H9 (cell line): ENCODE measurements around the gene UTP20. TPM values are rescaled to one million over a fixed set of nuclear protein-coding genes. Genes with fewer than 3 reads are reported as not detected.

Experiments used
- DNase-seq: peaks from one replicate; pipeline ENCODE4 v3.0.0-alpha.2; 2017
- H2AFZ ChIP-seq: one replicate; pipeline ENCODE4 v1.6.1; 2013; ENCODE audit warnings: mild to moderate bottlenecking, low read length, control low read depth, moderate library complexity
- H2AK5ac ChIP-seq: 2 replicates; pipeline ENCODE4 v1.6.1; 2013; ENCODE audit warnings: low read length, control low read depth, mixed read lengths; ENCODE audit not compliant: insufficient read length
- H2BK120ac ChIP-seq: one replicate; pipeline ENCODE4 v1.6.1; 2013; ENCODE audit warnings: low read depth, mild to moderate bottlenecking, low read length, control low read depth, inconsistent platforms; ENCODE audit not compliant: poor library complexity, severe bottlenecking
- H2BK12ac ChIP-seq: 2 replicates; pipeline ENCODE4 v1.6.1; 2013; ENCODE audit warnings: low read length, control low read depth, mixed read lengths, low read depth; ENCODE audit not compliant: insufficient read length
- H2BK15ac ChIP-seq: 2 replicates; pipeline ENCODE4 v1.6.1; 2013; ENCODE audit warnings: low read depth, low read length, control low read depth
- H2BK20ac ChIP-seq: one replicate; pipeline ENCODE4 v1.6.1; 2013; ENCODE audit warnings: low read depth, mild to moderate bottlenecking, low read length, control low read depth, inconsistent platforms; ENCODE audit not compliant: poor library complexity, severe bottlenecking
- H2BK5ac ChIP-seq: 2 replicates; pipeline ENCODE4 v1.6.1; 2013; ENCODE audit warnings: low read length, control low read depth, mixed read lengths; ENCODE audit not compliant: insufficient read length
- H3K14ac ChIP-seq: 2 replicates; pipeline ENCODE4 v1.6.1; 2013; ENCODE audit warnings: low read length, control low read depth; ENCODE audit not compliant: insufficient read depth
- H3K18ac ChIP-seq: 2 replicates; pipeline ENCODE4 v1.6.1; 2013; ENCODE audit warnings: low read depth, mild to moderate bottlenecking, mixed read lengths, low read length, control low read depth; ENCODE audit not compliant: insufficient read length
- H3K23ac ChIP-seq: 2 replicates; pipeline ENCODE4 v1.6.1; 2013; ENCODE audit warnings: low read length, control low read depth, mixed read lengths, low read depth; ENCODE audit not compliant: insufficient read length
- H3K23me2 ChIP-seq: 2 replicates; pipeline ENCODE4 v1.6.1; 2013; ENCODE audit warnings: low read depth, mild to moderate bottlenecking, mixed read lengths, low read length, control low read depth; ENCODE audit not compliant: insufficient read length, poor library complexity, severe bottlenecking
- H3K27ac ChIP-seq: 2 replicates; pipeline ENCODE4 v1.5.1; 2013; ENCODE audit warnings: low read length, control low read depth, mixed read lengths, low read depth; ENCODE audit not compliant: insufficient read length
- H3K27me3 ChIP-seq: 2 replicates; pipeline ENCODE4 v1.6.1; 2013; ENCODE audit warnings: low read length, control low read depth, inconsistent platforms; ENCODE audit not compliant: insufficient read depth
- H3K4ac ChIP-seq: 2 replicates; pipeline ENCODE4 v1.6.1; 2013; ENCODE audit warnings: low read depth, mild to moderate bottlenecking, control low read depth, inconsistent platforms, low read length, moderate library complexity
- H3K4me1 ChIP-seq: 2 replicates; pipeline ENCODE4 v1.6.1; 2013; ENCODE audit warnings: low read length, control low read depth, inconsistent platforms; ENCODE audit not compliant: insufficient read depth
- H3K4me2 ChIP-seq: 2 replicates; pipeline ENCODE4 v1.6.1; 2013; ENCODE audit warnings: low read length, control low read depth, mixed read lengths; ENCODE audit not compliant: insufficient read length, insufficient read depth
- H3K56ac ChIP-seq: 2 replicates; pipeline ENCODE4 v1.6.1; 2013; ENCODE audit warnings: low read depth, mild to moderate bottlenecking, mixed read lengths, low read length, control low read depth; ENCODE audit not compliant: insufficient read length
- H3K79me1 ChIP-seq: 2 replicates; pipeline ENCODE4 v1.6.1; 2013; ENCODE audit warnings: low read depth, mild to moderate bottlenecking, moderate library complexity, low read length, control low read depth, inconsistent platforms; ENCODE audit not compliant: insufficient read depth, poor library complexity, severe bottlenecking
- H3K79me2 ChIP-seq: 2 replicates; pipeline ENCODE4 v1.6.1; 2013; ENCODE audit warnings: low read length, control low read depth, inconsistent platforms; ENCODE audit not compliant: insufficient read depth
- H3K9ac ChIP-seq: 2 replicates; pipeline ENCODE4 v1.6.1; 2013; ENCODE audit warnings: low read length, control low read depth, mixed read lengths; ENCODE audit not compliant: insufficient read length; ENCODE audit errors: extremely low read depth
- H3K9me3 ChIP-seq: one replicate; pipeline ENCODE4 v1.6.1; 2013; ENCODE audit warnings: low read depth, low read length, inconsistent platforms; ENCODE audit not compliant: control insufficient read depth
- H3T11ph ChIP-seq: one replicate; pipeline ENCODE4 v1.6.1; 2013; ENCODE audit warnings: mild to moderate bottlenecking, low read length, control low read depth, inconsistent platforms
- H4K20me1 ChIP-seq: one replicate; pipeline ENCODE4 v1.6.1; 2013; ENCODE audit not compliant: control insufficient read depth, insufficient read length, insufficient read depth
- H4K5ac ChIP-seq: 2 replicates; pipeline ENCODE4 v1.6.1; 2013; ENCODE audit warnings: low read depth, mild to moderate bottlenecking, mixed read lengths, low read length, control low read depth; ENCODE audit not compliant: insufficient read length
- H4K8ac ChIP-seq: replicated peaks from 2 replicates; pipeline ENCODE4 v1.6.1; 2013; ENCODE audit warnings: low read length, control low read depth, mixed read lengths, low read depth; ENCODE audit not compliant: insufficient read length
- H4K91ac ChIP-seq: 2 replicates; pipeline ENCODE4 v1.6.1; 2013; ENCODE audit warnings: low read depth, mild to moderate bottlenecking, moderate library complexity, mixed read lengths, low read length, control low read depth; ENCODE audit not compliant: insufficient read length
- H3K27ac Mint-ChIP-seq, 3 experiments: 2 replicates in 2 of 3; 3 replicates in 1 of 3; pipeline ENCODE4 v1.8.0; 2020 to 2021; ENCODE audit warnings: mixed read lengths in 3 of 3, mild to moderate bottlenecking in 1 of 3, moderate library complexity in 1 of 3
- H3K27me3 Mint-ChIP-seq: 2 replicates; pipeline ENCODE4 v1.8.0; 2021; ENCODE audit warnings: low read depth, mild to moderate bottlenecking, moderate library complexity, mixed read lengths
- H3K36me3 Mint-ChIP-seq, 3 experiments: 2 replicates in 2 of 3; 3 replicates in 1 of 3; pipeline ENCODE4 v1.8.0; 2020 to 2021; ENCODE audit warnings: low read depth in 3 of 3, mixed read lengths in 3 of 3; ENCODE audit not compliant: insufficient read depth in 1 of 3
- H3K4me1 Mint-ChIP-seq, 2 experiments: 2 replicates each; pipeline ENCODE4 v1.8.0; 2020; ENCODE audit warnings: mixed read lengths in 2 of 2
- H3K4me3 Mint-ChIP-seq, 2 experiments: 2 replicates in 1 of 2; 3 replicates in 1 of 2; pipeline ENCODE4 v1.8.0; 2020 to 2021; ENCODE audit warnings: mild to moderate bottlenecking in 2 of 2, mixed read lengths in 2 of 2, moderate library complexity in 1 of 2
- H3K9me3 Mint-ChIP-seq, 2 experiments: 2 replicates in 1 of 2; 3 replicates in 1 of 2; pipeline ENCODE4 v1.8.0; 2020; ENCODE audit warnings: mild to moderate bottlenecking in 2 of 2, mixed read lengths in 2 of 2, moderate library complexity in 1 of 2
- WGBS: extraction: QIAGEN DNeasy Blood & Tissue Kit; methylation state at CpG from one replicate; pipeline ENCODE4 v1.1.7; 2013; ENCODE audit warnings: missing lambda C conversion rate, low lambda C conversion rate, mixed read lengths; ENCODE audit not compliant: insufficient read length; ENCODE audit errors: extremely low coverage; 5-methylcytosine and 5-hydroxymethylcytosine counted together
- total RNA-seq: library from RNA; stranded (reverse); gene quantifications from 2 replicates; pipeline ENCODE4 v1.2.1, GENCODE V29; 2021
- TF ChIP-seq, protein P1 (sequence below): fragments of 200-600 bp; sonication (generic); conservative IDR thresholded peaks from 3 replicates; pipeline ENCODE4 v1.8.0; 2021; ENCODE audit warnings: antibody characterized with exemption, mild to moderate bottlenecking

Gene UTP20
- total RNA-seq, 1 experiment from 2014 or later: 38.3 TPM

DNA sequence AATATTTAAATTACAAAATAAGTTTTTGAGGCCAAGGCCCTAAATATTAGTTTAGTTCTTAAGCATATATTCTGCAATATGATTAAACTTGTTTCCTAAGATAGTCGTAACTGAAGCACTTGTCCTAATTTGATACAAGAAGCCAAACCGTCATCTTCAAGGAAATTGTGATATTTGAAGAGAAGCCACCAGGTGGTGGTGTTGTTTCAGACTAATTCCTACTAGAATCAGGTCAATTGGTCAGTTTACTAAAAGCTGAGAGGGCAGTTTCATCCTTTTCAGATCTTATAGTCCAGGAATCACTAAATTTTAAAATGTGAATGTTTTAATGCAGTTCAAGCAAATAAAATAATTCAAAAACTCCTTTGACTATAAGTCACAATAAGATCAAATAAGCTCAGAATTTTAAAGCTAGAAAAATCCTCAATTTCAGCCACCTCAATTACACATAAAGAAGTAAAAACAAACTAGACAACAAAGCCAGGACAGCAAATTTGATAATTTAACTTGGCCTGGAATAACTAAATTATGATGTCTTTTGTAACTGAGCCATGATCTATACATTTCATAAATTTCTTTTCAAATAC is 134.7 kb downstream of the UTP20 start:
- Histone ChIP-seq H3K9ac (no peak overlapping the region), H3K18ac (no peak overlapping the region), H3K79me2 (no peaks in the 10 kb centered on the region), H2BK120ac (no peak overlapping the region), H2BK20ac (no peak overlapping the region), H3K14ac (no peak overlapping the region), H3K4me1 (no peaks in the 10 kb centered on the region), H2AFZ (no peak overlapping the region), H3K4me2 (no peak overlapping the region), H3K79me1 (no peaks in the 10 kb centered on the region), H4K8ac (no peak overlapping the region), H3K23me2 (no peaks in the 10 kb centered on the region), H3K9me3 (no peaks in the 10 kb centered on the region), H3K23ac (no peak overlapping the region), H4K20me1 (no peaks in the 10 kb centered on the region), H3K27ac (no peak overlapping the region), H2BK5ac (no peak overlapping the region), H2BK15ac (no peak overlapping the region), H3K27me3 (no peaks in the 10 kb centered on the region), H3K4ac (no peak overlapping the region), H3T11ph (no peak overlapping the region), H3K56ac (no peak overlapping the region), H2BK12ac (no peak overlapping the region), H4K5ac (no peak overlapping the region), H4K91ac (no peak overlapping the region), H2AK5ac (no peak overlapping the region)
- DNase-seq: peak; percentile 46
- no peaks in the 10 kb centered on the region for H3K9me3 Mint-ChIP-seq
- H3K27ac Mint-ChIP-seq: no peak overlapping the region
- WGBS: no CpG with 5 or more reads among the region's 2 CpGs
- H3K27me3 Mint-ChIP-seq: peaks cover 3% of the 10 kb centered on the region
- TF ChIP-seq, protein P1, sequence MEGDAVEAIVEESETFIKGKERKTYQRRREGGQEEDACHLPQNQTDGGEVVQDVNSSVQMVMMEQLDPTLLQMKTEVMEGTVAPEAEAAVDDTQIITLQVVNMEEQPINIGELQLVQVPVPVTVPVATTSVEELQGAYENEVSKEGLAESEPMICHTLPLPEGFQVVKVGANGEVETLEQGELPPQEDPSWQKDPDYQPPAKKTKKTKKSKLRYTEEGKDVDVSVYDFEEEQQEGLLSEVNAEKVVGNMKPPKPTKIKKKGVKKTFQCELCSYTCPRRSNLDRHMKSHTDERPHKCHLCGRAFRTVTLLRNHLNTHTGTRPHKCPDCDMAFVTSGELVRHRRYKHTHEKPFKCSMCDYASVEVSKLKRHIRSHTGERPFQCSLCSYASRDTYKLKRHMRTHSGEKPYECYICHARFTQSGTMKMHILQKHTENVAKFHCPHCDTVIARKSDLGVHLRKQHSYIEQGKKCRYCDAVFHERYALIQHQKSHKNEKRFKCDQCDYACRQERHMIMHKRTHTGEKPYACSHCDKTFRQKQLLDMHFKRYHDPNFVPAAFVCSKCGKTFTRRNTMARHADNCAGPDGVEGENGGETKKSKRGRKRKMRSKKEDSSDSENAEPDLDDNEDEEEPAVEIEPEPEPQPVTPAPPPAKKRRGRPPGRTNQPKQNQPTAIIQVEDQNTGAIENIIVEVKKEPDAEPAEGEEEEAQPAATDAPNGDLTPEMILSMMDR: peak; percentile 74
- no peaks in the 10 kb centered on the region for H3K4me1 Mint-ChIP-seq
- no peak overlapping the region for H3K4me3 Mint-ChIP-seq
- H3K36me3 Mint-ChIP-seq: no peaks in the 10 kb centered on the region
